ENCODE data around the gene ATP5MG. TPM values are rescaled to one million over a fixed set of nuclear protein-coding genes. Genes with fewer than 3 reads are reported as not detected.

The ATP5MG gene
- polyA plus RNA-seq, 1 donor (not counting 4 experiments of a cell fraction or from before 2014, with no cell fraction given), result 463 TPM

DNA sequence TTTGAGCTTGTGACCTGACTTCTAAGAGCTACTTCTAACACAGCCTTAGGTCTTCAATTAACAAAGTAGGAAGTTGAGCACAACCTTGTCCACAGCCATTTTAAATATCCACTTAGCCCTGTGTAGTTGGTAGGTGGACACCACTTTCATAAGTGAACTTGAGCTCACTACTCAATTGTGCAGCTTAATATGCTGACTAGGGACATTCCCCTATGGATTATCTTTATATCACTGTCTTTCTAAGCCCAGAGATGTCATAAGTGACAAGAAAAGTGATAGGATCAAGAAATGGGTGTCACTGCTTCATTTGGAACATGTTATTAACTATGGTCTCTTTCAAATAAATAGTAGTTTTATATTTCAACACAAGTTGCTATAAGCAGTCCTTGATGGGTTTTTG lies 4.0 kb upstream of the ATP5MG start:
- Histone ChIP-seq H4K20me1 (ENCODE audit: control insufficient read depth, extremely low read depth, insufficient read depth, low read length) (no peaks in the 10 kb centered on the region), H3K4me1 (ENCODE audit: control insufficient read depth, extremely low read depth, insufficient read depth, low read length) (no peaks in the 10 kb centered on the region), H2AFZ (ENCODE audit: control insufficient read depth, low read length) (no peak overlapping the region), H3K9me3 (ENCODE audit: control insufficient read depth, low read depth, low read length) (no peaks in the 10 kb centered on the region), H3K4me2 (ENCODE audit: control insufficient read depth, extremely low read depth, insufficient read depth, low read depth, low read length) (no peak overlapping the region), H3K36me3 (ENCODE audit: control insufficient read depth in 2 of 2, extremely low read depth in 1 of 2, insufficient read depth in 2 of 2, low read length in 2 of 2) (peaks cover 11 to 13% of the 10 kb centered on the region in 2 experiments), H3K79me2 (ENCODE audit: control insufficient read depth, insufficient read depth, low read length) (peaks cover 11% of the 10 kb centered on the region), H3K9me1 (ENCODE audit: control insufficient read depth, extremely low read depth, insufficient read depth, low read length) (no peaks in the 10 kb centered on the region), H3K4me3 (ENCODE audit: control insufficient read depth in 2 of 3, extremely low read depth in 1 of 3, insufficient read depth in 2 of 3, low read depth in 1 of 3, low read length in 3 of 3) (no peak overlapping the region), H3K27me3 (ENCODE audit: control insufficient read depth, extremely low read depth, insufficient read depth, low read length) (no peaks in the 10 kb centered on the region), H3K27ac (ENCODE audit: control insufficient read depth, insufficient read depth, low read length) (no peak overlapping the region), H3K9ac (ENCODE audit: control insufficient read depth, extremely low read depth, insufficient read depth, low read length) (no peak overlapping the region)
- no peak for FAIRE-seq
- TF ChIP-seq, protein P1, sequence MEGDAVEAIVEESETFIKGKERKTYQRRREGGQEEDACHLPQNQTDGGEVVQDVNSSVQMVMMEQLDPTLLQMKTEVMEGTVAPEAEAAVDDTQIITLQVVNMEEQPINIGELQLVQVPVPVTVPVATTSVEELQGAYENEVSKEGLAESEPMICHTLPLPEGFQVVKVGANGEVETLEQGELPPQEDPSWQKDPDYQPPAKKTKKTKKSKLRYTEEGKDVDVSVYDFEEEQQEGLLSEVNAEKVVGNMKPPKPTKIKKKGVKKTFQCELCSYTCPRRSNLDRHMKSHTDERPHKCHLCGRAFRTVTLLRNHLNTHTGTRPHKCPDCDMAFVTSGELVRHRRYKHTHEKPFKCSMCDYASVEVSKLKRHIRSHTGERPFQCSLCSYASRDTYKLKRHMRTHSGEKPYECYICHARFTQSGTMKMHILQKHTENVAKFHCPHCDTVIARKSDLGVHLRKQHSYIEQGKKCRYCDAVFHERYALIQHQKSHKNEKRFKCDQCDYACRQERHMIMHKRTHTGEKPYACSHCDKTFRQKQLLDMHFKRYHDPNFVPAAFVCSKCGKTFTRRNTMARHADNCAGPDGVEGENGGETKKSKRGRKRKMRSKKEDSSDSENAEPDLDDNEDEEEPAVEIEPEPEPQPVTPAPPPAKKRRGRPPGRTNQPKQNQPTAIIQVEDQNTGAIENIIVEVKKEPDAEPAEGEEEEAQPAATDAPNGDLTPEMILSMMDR (optimal IDR thresholded peaks at IDR 0.05 in 1 of 3, IDR thresholded peaks at IDR 0.05 in 1 of 3, conservative IDR thresholded peaks at IDR 0.05 in 1 of 3; ENCODE audit: extremely low read depth in 1 of 3, insufficient read depth in 2 of 3, low read length in 3 of 3), result no peak
- TF ChIP-seq EZH2 (IDR thresholded peaks at IDR 0.05; ENCODE audit: low read length), result no peak
- dilution Hi-C loops (cut with MboI; ENCODE audit: extremely low pct_ligation_motif_present, low sequenced_read_pairs), result no loop called here
- no peak for DNase-seq (ENCODE audit: low read depth, low spot score)

DNA sequence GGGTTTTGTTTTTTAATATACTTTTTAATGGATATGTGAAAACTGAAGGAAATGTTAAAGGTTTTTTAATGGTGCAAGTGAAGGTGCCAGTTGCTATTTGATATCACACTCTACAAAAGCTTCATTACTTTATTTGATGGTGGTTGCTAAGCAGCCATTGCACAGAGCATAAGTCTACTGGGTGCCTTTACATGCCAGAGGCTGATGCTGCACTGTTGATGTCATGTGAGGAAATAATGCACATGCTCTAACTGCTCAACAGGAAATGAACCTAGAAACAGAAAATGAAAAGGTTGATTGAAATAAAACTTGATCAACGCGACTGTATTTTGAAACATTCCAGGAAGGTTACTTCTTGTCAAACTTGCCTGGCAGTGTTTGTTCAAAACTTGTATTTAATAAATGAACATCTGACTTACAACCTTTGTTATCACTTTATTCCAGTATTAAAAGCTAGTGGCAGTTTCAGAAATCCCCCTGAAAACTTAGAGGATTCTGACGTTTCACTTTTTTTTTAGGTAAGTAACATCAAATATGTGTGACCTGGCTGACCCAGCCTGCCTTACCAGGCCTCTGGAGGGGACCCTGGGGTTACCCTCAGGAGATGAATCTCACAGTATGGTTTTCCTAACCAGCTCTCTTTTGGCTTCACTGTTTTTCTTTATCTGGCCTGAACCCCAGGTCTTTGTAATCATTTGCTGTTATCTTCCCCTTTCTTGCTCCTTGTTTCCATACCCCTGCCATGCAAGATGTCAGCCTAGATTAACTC lies 2.4 kb upstream of the ATP5MG start:
- no peak overlapping the region for H3K4me2 ChIP-seq (ENCODE audit: control insufficient read depth, extremely low read depth, insufficient read depth, low read depth, low read length)
- DNase-seq (ENCODE audit: low read depth, low spot score) (no peak), FAIRE-seq (no peak)
- H3K27ac ChIP-seq (ENCODE audit: control insufficient read depth, insufficient read depth, low read length), result peak overlapping the region; percentile 7
- TF ChIP-seq, protein P1 (optimal IDR thresholded peaks at IDR 0.05 in 1 of 3, IDR thresholded peaks at IDR 0.05 in 1 of 3, conservative IDR thresholded peaks at IDR 0.05 in 1 of 3; ENCODE audit: extremely low read depth in 1 of 3, insufficient read depth in 2 of 3, low read length in 3 of 3), result no peak
- no peak for TF ChIP-seq EZH2 (IDR thresholded peaks at IDR 0.05; ENCODE audit: low read length)
- H3K27me3 ChIP-seq (ENCODE audit: control insufficient read depth, extremely low read depth, insufficient read depth, low read length), result no peaks in the 10 kb centered on the region
- H3K9me1 ChIP-seq (ENCODE audit: control insufficient read depth, extremely low read depth, insufficient read depth, low read length), result no peaks in the 10 kb centered on the region
- H4K20me1 ChIP-seq (ENCODE audit: control insufficient read depth, extremely low read depth, insufficient read depth, low read length), result no peaks in the 10 kb centered on the region
- peaks cover 26% of the 10 kb centered on the region for H3K79me2 ChIP-seq (ENCODE audit: control insufficient read depth, insufficient read depth, low read length)
- H3K9ac ChIP-seq (ENCODE audit: control insufficient read depth, extremely low read depth, insufficient read depth, low read length), result no peak overlapping the region
- no peak overlapping the region for H3K4me3 ChIP-seq (ENCODE audit: control insufficient read depth in 2 of 3, extremely low read depth in 1 of 3, insufficient read depth in 2 of 3, low read depth in 1 of 3, low read length in 3 of 3)
- peaks cover 8 to 13% of the 10 kb centered on the region in 2 experiments for H3K36me3 ChIP-seq (ENCODE audit: control insufficient read depth in 2 of 2, extremely low read depth in 1 of 2, insufficient read depth in 2 of 2, low read length in 2 of 2)
- H3K9me3 ChIP-seq (ENCODE audit: control insufficient read depth, low read depth, low read length), result no peaks in the 10 kb centered on the region
- dilution Hi-C loops (cut with MboI; ENCODE audit: extremely low pct_ligation_motif_present, low sequenced_read_pairs), result no loop called here
- H3K4me1 ChIP-seq (ENCODE audit: control insufficient read depth, extremely low read depth, insufficient read depth, low read length), result peaks cover 8% of the 10 kb centered on the region
- no peak overlapping the region for H2AFZ ChIP-seq (ENCODE audit: control insufficient read depth, low read length)
